HG03457 (cell line): ENCODE measurements around the gene C5.

Experiments
- ATAC-seq: cut with Tn5 transposase; IDR thresholded peaks from one replicate; pipeline ENCODE4 v1.9.1; 2021; ENCODE audit warnings: moderate number of reproducible peaks; ENCODE audit not compliant: unreplicated experiment

C5 gene

GRCh38 chr9:120944434-120944843, 105.6 kb downstream of the C5 start:
- peak; percentile 94 for ATAC-seq

DNA sequence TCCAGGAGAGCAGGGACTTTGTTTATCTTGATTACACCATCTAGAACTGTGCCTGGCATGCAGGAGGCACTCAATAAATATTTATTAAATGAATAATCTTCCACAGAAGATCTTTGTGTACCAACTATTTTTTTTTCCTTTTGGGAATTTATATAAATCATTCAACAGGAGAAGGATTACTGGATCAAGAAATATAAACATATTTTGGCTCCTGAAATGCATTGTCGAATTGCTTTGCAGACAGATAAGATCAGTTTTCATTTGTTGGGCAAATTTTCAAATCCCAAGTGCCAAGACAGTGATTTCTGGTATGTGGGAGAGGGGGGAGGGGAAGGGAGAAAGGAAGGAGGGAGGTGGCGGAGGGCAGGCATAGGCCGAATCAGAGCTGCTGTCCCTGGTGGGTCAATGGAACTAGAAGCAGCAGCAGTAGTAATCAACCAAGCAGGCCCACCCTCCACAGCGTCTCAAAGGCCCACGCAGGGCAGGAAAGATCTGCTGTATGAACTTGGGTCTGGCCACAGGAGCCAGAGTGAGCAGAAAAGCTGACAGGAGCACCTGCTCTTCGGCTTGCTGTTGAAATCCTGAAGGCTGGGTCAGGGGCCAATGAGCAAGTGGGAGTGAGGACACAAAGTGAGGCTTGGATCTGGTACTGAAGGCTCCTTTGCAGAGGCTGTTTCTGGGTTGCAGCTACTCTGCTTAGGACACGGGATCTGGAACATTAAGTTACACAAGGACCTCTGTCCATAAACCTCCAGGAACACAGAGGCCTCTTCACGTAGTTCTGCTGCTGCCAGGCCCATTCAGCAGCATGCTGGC, 107.7 kb downstream of the C5 start:
- ATAC-seq = no peak

- ATAC-seq = no peak
These were observed 108.9 kb downstream of the C5 start for GRCh38 chr9:120941046-120941770.

- no peak for ATAC-seq
These were observed 109.5 kb downstream of the C5 start for GRCh38 chr9:120940573-120940972.

DNA sequence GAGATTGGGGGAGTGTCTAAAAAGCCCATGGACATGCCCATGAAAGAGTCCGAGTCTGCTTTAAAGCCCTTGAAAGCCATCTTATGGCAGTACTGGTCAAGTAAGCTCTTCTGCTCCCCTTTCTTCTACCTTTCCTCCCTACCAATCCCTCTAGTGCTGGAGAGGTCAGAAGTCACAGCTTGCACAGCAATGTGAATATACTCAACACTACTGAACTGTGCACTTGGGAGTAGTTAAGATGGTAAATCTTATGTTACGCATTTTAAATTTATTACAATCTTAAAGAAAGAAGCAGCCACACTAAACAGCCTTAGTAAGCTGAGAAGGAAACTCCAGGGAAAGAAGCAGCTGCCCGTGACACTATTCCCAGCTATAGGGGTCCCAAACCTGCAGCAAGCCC, 111.2 kb downstream of the C5 start:
- ATAC-seq = no peak

- no peak for ATAC-seq
These were observed 112.5 kb downstream of the C5 start for GRCh38 chr9:120937596-120937995.

GRCh38 chr9:120937127-120937526, 112.9 kb downstream of the C5 start:
- ATAC-seq = no peak

GRCh38 chr9:120936764-120937122, 113.3 kb downstream of the C5 start:
- no peak for ATAC-seq

GRCh38 chr9:120936011-120936763, 113.9 kb downstream of the C5 start:
- ATAC-seq = no peak

- no peak for ATAC-seq
These were observed 114.7 kb downstream of the C5 start for GRCh38 chr9:120935383-120935857.

GRCh38 chr9:120934281-120934680, 115.8 kb downstream of the C5 start:
- no peak for ATAC-seq

GRCh38 chr9:120933310-120934055, 116.6 kb downstream of the C5 start:
- no peak for ATAC-seq

DNA sequence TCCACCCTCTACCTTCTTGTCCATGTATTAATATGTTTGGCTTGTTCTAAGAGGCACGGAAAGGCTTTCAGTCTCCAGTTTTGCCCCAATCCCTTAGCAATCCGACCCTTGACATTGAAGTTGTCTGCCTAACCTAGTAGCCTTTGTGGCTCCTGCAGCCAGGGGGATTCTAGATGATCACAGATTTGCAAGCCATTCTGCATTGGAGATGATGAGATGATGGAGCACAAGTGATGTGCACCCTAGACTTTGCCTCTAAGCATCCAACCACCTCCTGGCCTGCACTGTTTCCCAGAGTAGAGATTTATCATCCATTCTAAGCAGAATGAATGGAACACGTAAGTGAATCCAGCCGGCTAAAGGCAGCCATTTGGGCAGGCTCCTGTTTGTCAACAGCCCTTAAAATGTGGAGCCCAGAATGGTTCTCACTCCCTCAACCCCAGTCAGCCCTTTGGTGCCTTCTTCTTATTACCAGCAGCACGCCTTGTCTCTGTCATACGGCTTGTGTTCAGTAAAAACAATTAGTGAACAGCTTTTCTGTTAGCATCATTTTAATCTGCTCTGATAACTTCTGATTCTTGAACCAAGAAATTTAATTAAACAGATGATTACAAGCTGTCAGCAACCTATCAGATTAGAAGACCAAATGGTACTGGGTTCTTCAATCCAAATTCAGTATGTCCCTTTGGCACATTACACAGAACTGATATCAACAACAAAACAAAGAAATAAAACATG, 117.8 kb downstream of the C5 start:
- no peak for ATAC-seq

DNA sequence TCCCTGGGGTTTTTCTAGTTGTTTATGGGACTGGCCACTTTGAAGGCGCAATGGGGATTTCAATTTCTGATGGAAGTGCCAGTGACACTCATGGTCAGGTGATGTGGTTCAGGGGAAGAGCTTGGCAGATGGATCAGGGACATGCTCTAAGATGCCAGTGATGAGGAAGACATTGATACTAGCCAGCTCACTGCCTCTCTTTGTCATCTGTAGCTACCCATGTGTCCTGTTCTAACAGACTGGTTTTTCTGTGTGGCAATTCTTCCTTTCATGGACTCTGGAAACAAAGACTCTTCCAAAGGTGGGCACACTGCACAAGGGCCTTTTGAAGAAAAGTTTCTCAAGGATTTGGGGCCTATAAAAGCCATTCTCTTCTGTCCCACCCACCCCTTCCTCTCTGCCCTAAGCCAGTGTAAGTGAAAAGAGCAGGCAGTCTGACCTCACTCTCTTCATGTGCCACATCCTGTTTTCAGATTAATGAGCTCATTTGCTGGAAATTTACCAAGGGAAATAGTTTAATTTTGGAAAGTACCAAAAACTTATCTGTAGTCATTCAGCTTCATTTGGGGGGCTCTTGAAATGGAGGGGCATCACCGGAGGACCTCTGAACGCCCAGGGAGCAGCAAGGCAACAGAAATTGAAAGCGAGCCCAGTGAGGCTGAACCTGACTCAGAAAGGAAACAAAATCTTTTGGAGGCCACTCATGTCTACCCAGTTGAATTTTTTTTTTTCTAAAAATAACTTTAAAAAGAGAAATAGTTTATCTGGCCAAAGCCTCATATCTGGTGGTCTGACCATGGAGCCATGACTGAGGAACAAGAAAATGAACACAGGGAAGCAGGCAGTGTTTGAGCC, 118.6 kb downstream of the C5 start:
- peak; percentile 42 for ATAC-seq

- ATAC-seq = no peak
These were observed 120.8 kb downstream of the C5 start for GRCh38 chr9:120929229-120929791.

GRCh38 chr9:120928483-120929228, 121.4 kb downstream of the C5 start:
- ATAC-seq = peak; percentile 22

GRCh38 chr9:120928015-120928482, 122.0 kb downstream of the C5 start:
- no peak for ATAC-seq
